H9 (cell line): Measurements from ENCODE around the gene SLC38A3. TPM values are rescaled to one million over a fixed set of nuclear protein-coding genes. Genes with fewer than 3 reads are reported as not detected.

Experiments
- DNase-seq: peaks from one replicate; pipeline ENCODE4 v3.0.0-alpha.2; 2017
- H2AFZ ChIP-seq: one replicate; pipeline ENCODE4 v1.6.1; 2013; ENCODE audit warnings: mild to moderate bottlenecking, low read length, control low read depth, moderate library complexity
- H2AK5ac ChIP-seq: 2 replicates; pipeline ENCODE4 v1.6.1; 2013; ENCODE audit warnings: low read length, control low read depth, mixed read lengths; ENCODE audit not compliant: insufficient read length
- H2BK120ac ChIP-seq: one replicate; pipeline ENCODE4 v1.6.1; 2013; ENCODE audit warnings: low read depth, mild to moderate bottlenecking, low read length, control low read depth, inconsistent platforms; ENCODE audit not compliant: poor library complexity, severe bottlenecking
- H2BK12ac ChIP-seq: 2 replicates; pipeline ENCODE4 v1.6.1; 2013; ENCODE audit warnings: low read length, control low read depth, mixed read lengths, low read depth; ENCODE audit not compliant: insufficient read length
- H2BK15ac ChIP-seq: 2 replicates; pipeline ENCODE4 v1.6.1; 2013; ENCODE audit warnings: low read depth, low read length, control low read depth
- H2BK20ac ChIP-seq: one replicate; pipeline ENCODE4 v1.6.1; 2013; ENCODE audit warnings: low read depth, mild to moderate bottlenecking, low read length, control low read depth, inconsistent platforms; ENCODE audit not compliant: poor library complexity, severe bottlenecking
- H2BK5ac ChIP-seq: 2 replicates; pipeline ENCODE4 v1.6.1; 2013; ENCODE audit warnings: low read length, control low read depth, mixed read lengths; ENCODE audit not compliant: insufficient read length
- H3K14ac ChIP-seq: 2 replicates; pipeline ENCODE4 v1.6.1; 2013; ENCODE audit warnings: low read length, control low read depth; ENCODE audit not compliant: insufficient read depth
- H3K18ac ChIP-seq: 2 replicates; pipeline ENCODE4 v1.6.1; 2013; ENCODE audit warnings: low read depth, mild to moderate bottlenecking, mixed read lengths, low read length, control low read depth; ENCODE audit not compliant: insufficient read length
- H3K23ac ChIP-seq: 2 replicates; pipeline ENCODE4 v1.6.1; 2013; ENCODE audit warnings: low read length, control low read depth, mixed read lengths, low read depth; ENCODE audit not compliant: insufficient read length
- H3K23me2 ChIP-seq: 2 replicates; pipeline ENCODE4 v1.6.1; 2013; ENCODE audit warnings: low read depth, mild to moderate bottlenecking, mixed read lengths, low read length, control low read depth; ENCODE audit not compliant: insufficient read length, poor library complexity, severe bottlenecking
- H3K27ac ChIP-seq: 2 replicates; pipeline ENCODE4 v1.5.1; 2013; ENCODE audit warnings: low read length, control low read depth, mixed read lengths, low read depth; ENCODE audit not compliant: insufficient read length
- H3K27me3 ChIP-seq: 2 replicates; pipeline ENCODE4 v1.6.1; 2013; ENCODE audit warnings: low read length, control low read depth, inconsistent platforms; ENCODE audit not compliant: insufficient read depth
- H3K4ac ChIP-seq: 2 replicates; pipeline ENCODE4 v1.6.1; 2013; ENCODE audit warnings: low read depth, mild to moderate bottlenecking, control low read depth, inconsistent platforms, low read length, moderate library complexity
- H3K4me1 ChIP-seq: 2 replicates; pipeline ENCODE4 v1.6.1; 2013; ENCODE audit warnings: low read length, control low read depth, inconsistent platforms; ENCODE audit not compliant: insufficient read depth
- H3K4me2 ChIP-seq: 2 replicates; pipeline ENCODE4 v1.6.1; 2013; ENCODE audit warnings: low read length, control low read depth, mixed read lengths; ENCODE audit not compliant: insufficient read length, insufficient read depth
- H3K56ac ChIP-seq: 2 replicates; pipeline ENCODE4 v1.6.1; 2013; ENCODE audit warnings: low read depth, mild to moderate bottlenecking, mixed read lengths, low read length, control low read depth; ENCODE audit not compliant: insufficient read length
- H3K79me1 ChIP-seq: 2 replicates; pipeline ENCODE4 v1.6.1; 2013; ENCODE audit warnings: low read depth, mild to moderate bottlenecking, moderate library complexity, low read length, control low read depth, inconsistent platforms; ENCODE audit not compliant: insufficient read depth, poor library complexity, severe bottlenecking
- H3K79me2 ChIP-seq: 2 replicates; pipeline ENCODE4 v1.6.1; 2013; ENCODE audit warnings: low read length, control low read depth, inconsistent platforms; ENCODE audit not compliant: insufficient read depth
- H3K9ac ChIP-seq: 2 replicates; pipeline ENCODE4 v1.6.1; 2013; ENCODE audit warnings: low read length, control low read depth, mixed read lengths; ENCODE audit not compliant: insufficient read length; ENCODE audit errors: extremely low read depth
- H3K9me3 ChIP-seq: one replicate; pipeline ENCODE4 v1.6.1; 2013; ENCODE audit warnings: low read depth, low read length, inconsistent platforms; ENCODE audit not compliant: control insufficient read depth
- H3T11ph ChIP-seq: one replicate; pipeline ENCODE4 v1.6.1; 2013; ENCODE audit warnings: mild to moderate bottlenecking, low read length, control low read depth, inconsistent platforms
- H4K20me1 ChIP-seq: one replicate; pipeline ENCODE4 v1.6.1; 2013; ENCODE audit not compliant: control insufficient read depth, insufficient read length, insufficient read depth
- H4K5ac ChIP-seq: 2 replicates; pipeline ENCODE4 v1.6.1; 2013; ENCODE audit warnings: low read depth, mild to moderate bottlenecking, mixed read lengths, low read length, control low read depth; ENCODE audit not compliant: insufficient read length
- H4K8ac ChIP-seq: replicated peaks from 2 replicates; pipeline ENCODE4 v1.6.1; 2013; ENCODE audit warnings: low read length, control low read depth, mixed read lengths, low read depth; ENCODE audit not compliant: insufficient read length
- H4K91ac ChIP-seq: 2 replicates; pipeline ENCODE4 v1.6.1; 2013; ENCODE audit warnings: low read depth, mild to moderate bottlenecking, moderate library complexity, mixed read lengths, low read length, control low read depth; ENCODE audit not compliant: insufficient read length
- H3K27ac Mint-ChIP-seq, 3 experiments: 2 replicates in 2 of 3; 3 replicates in 1 of 3; pipeline ENCODE4 v1.8.0; 2020 to 2021; ENCODE audit warnings: mixed read lengths in 3 of 3, mild to moderate bottlenecking in 1 of 3, moderate library complexity in 1 of 3
- H3K27me3 Mint-ChIP-seq: 2 replicates; pipeline ENCODE4 v1.8.0; 2021; ENCODE audit warnings: low read depth, mild to moderate bottlenecking, moderate library complexity, mixed read lengths
- H3K36me3 Mint-ChIP-seq, 3 experiments: 2 replicates in 2 of 3; 3 replicates in 1 of 3; pipeline ENCODE4 v1.8.0; 2020 to 2021; ENCODE audit warnings: low read depth in 3 of 3, mixed read lengths in 3 of 3; ENCODE audit not compliant: insufficient read depth in 1 of 3
- H3K4me1 Mint-ChIP-seq, 2 experiments: 2 replicates each; pipeline ENCODE4 v1.8.0; 2020; ENCODE audit warnings: mixed read lengths in 2 of 2
- H3K4me3 Mint-ChIP-seq, 2 experiments: 2 replicates in 1 of 2; 3 replicates in 1 of 2; pipeline ENCODE4 v1.8.0; 2020 to 2021; ENCODE audit warnings: mild to moderate bottlenecking in 2 of 2, mixed read lengths in 2 of 2, moderate library complexity in 1 of 2
- H3K9me3 Mint-ChIP-seq, 2 experiments: 2 replicates in 1 of 2; 3 replicates in 1 of 2; pipeline ENCODE4 v1.8.0; 2020; ENCODE audit warnings: mild to moderate bottlenecking in 2 of 2, mixed read lengths in 2 of 2, moderate library complexity in 1 of 2
- WGBS: extraction: QIAGEN DNeasy Blood & Tissue Kit; methylation state at CpG from one replicate; pipeline ENCODE4 v1.1.7; 2013; ENCODE audit warnings: missing lambda C conversion rate, low lambda C conversion rate, mixed read lengths; ENCODE audit not compliant: insufficient read length; ENCODE audit errors: extremely low coverage; 5-methylcytosine and 5-hydroxymethylcytosine counted together
- total RNA-seq: library from RNA; stranded (reverse); gene quantifications from 2 replicates; pipeline ENCODE4 v1.2.1, GENCODE V29; 2021
- TF ChIP-seq, protein P1 (sequence below): fragments of 200-600 bp; sonication (generic); conservative IDR thresholded peaks from 3 replicates; pipeline ENCODE4 v1.8.0; 2021; ENCODE audit warnings: antibody characterized with exemption, mild to moderate bottlenecking

SLC38A3 gene
- total RNA-seq, 1 experiment from 2014 or later = 1.4 TPM

DNA sequence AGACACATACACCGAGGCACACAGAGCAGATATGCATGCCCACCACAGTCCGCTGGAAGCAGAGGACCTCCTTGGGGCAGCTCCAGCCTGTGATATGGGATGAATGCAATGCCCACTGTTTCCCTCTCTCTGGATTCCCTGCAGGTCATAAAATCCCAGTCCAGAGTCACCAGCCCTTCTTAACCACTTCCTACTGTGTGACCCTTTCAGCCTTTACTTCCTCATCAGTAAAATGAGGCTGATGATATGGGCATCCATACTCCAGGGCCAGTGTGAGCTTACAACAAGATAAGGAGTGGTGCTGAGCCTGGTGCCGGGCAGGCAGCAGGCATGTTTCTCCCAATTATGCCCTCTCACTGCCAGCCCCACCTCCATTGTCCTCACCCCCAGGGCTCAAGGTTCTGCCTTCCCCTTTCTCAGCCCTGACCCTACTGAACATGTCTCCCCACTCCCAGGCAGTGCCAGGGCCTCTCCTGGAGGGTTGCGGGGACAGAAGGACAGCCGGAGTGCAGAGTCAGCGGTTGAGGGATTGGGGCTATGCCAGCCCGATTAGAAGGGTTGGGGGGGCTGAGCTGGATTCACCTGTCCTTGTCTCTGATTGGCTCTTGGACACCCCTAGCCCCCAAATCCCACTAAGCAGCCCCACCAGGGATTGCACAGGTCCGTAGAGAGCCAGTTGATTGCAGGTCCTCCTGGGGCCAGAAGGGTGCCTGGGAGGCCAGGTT, 14.0 kb upstream of the SLC38A3 start, which contains the start of gene GNAT1:
TSS of gene GNAT1 (plus strand) at position 675 of the 725 bp plus-strand sequence. CDS start 116 bp downstream, outside the sequence.
- no peak within 1 kb of the TSS for H3K9ac ChIP-seq
- no peak within 1 kb of the TSS for H3K18ac ChIP-seq
- H2BK120ac ChIP-seq = no peak within 1 kb of the TSS
- no peak for DNase-seq
- H4K20me1 ChIP-seq = no peaks in the 10 kb centered on the region
- H2BK20ac ChIP-seq = no peak within 1 kb of the TSS
- no CpG with 5 or more reads among the region's 8 CpGs for WGBS
- Mint-ChIP-seq H3K4me3 (no peak within 1 kb of the TSS), H3K4me1 (peaks cover 7 to 16% of the 10 kb centered on the region in 2 experiments), H3K27me3 (peaks cover 27% of the 10 kb centered on the region), H3K9me3 (no peaks in the 10 kb centered on the region), H3K27ac (peak within 1 kb of the TSS in 1 of 3 experiments; percentile 67; a peak in 1 of 7 replicates), H3K36me3 (peaks cover 0 to 10% (median 3%) of the 10 kb centered on the region in 3 experiments; a peak in 4 of 7 replicates)
- H3K4me2 ChIP-seq = no peak within 1 kb of the TSS
- H3K79me1 ChIP-seq = no peaks in the 10 kb centered on the region
- H2BK12ac ChIP-seq = no peak within 1 kb of the TSS
- no peak within 1 kb of the TSS for H2AFZ ChIP-seq
- TF ChIP-seq, protein P1, sequence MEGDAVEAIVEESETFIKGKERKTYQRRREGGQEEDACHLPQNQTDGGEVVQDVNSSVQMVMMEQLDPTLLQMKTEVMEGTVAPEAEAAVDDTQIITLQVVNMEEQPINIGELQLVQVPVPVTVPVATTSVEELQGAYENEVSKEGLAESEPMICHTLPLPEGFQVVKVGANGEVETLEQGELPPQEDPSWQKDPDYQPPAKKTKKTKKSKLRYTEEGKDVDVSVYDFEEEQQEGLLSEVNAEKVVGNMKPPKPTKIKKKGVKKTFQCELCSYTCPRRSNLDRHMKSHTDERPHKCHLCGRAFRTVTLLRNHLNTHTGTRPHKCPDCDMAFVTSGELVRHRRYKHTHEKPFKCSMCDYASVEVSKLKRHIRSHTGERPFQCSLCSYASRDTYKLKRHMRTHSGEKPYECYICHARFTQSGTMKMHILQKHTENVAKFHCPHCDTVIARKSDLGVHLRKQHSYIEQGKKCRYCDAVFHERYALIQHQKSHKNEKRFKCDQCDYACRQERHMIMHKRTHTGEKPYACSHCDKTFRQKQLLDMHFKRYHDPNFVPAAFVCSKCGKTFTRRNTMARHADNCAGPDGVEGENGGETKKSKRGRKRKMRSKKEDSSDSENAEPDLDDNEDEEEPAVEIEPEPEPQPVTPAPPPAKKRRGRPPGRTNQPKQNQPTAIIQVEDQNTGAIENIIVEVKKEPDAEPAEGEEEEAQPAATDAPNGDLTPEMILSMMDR = no peak
- H2AK5ac ChIP-seq = no peak within 1 kb of the TSS
- no peak within 1 kb of the TSS for H3K4ac ChIP-seq
- no peak within 1 kb of the TSS for H4K8ac ChIP-seq
- no peaks in the 10 kb centered on the region; the same call in 1 of the 2 replicates for H3K27me3 ChIP-seq
- H3K27ac ChIP-seq = no peak within 1 kb of the TSS
- no peak within 1 kb of the TSS for H3K23ac ChIP-seq
- H3T11ph ChIP-seq = no peak within 1 kb of the TSS
- no peak within 1 kb of the TSS; the same call in 1 of the 2 replicates for H3K14ac ChIP-seq
- H3K23me2 ChIP-seq = no peaks in the 10 kb centered on the region
- no peak within 1 kb of the TSS for H4K5ac ChIP-seq
- no peak within 1 kb of the TSS for H2BK5ac ChIP-seq
- H3K4me1 ChIP-seq = no peaks in the 10 kb centered on the region
- no peak within 1 kb of the TSS for H2BK15ac ChIP-seq
- no peak within 1 kb of the TSS for H3K56ac ChIP-seq
- no peaks in the 10 kb centered on the region for H3K9me3 ChIP-seq
- H3K79me2 ChIP-seq = no peaks in the 10 kb centered on the region
- H4K91ac ChIP-seq = no peak within 1 kb of the TSS
